ENCODE results near the gene NMBR.
"Not testable (repeated sequence)": the region's sequence is repeated elsewhere in the genome, so short reads cannot be mapped to it uniquely, and the experiment has no call there.

- TF ChIP-seq EP300 (IDR thresholded peaks at IDR 0.05); CTCF (IDR thresholded peaks at IDR 0.05); POLR2A (IDR thresholded peaks at IDR 0.05; ENCODE audit: low read depth): not testable (repeated sequence)
Measured at GRCh38 chr6:142062861-142063260, 84.1 kb downstream of the NMBR start.

Data from esophagus muscularis mucosa (tissue), 4 donors.